Naive thymus-derived CD4-positive, alpha-beta T cell (primary cell): ENCODE data around the gene PRDM16. TPM values are rescaled to one million over a fixed set of nuclear protein-coding genes. Genes with fewer than 3 reads are reported as not detected.

Experiments
- ATAC-seq: fragments of 150-1000 bp; cut with Tn5 transposase; 2 replicates; pipeline ENCODE4 v1.10.0; 2021; ENCODE audit warnings: mild to moderate bottlenecking, moderate library complexity
- CTCF ChIA-PET: fragments of 350-600 bp; sonication (Branson Sonifier 250); formaldehyde crosslinking; loops from one replicate; lab custom pipeline; 2021; ENCODE audit warnings: antibody characterized with exemption; lab: Charles Lee
- POLR2A ChIA-PET: fragments of 350-600 bp; sonication (Branson Sonifier 250); formaldehyde crosslinking; loops from one replicate; lab custom pipeline; 2021; ENCODE audit warnings: antibody characterized with exemption, inconsistent platforms; lab: Charles Lee
- DNase-seq, 9 donors: peaks; one replicate each; pipeline versions ENCODE4 v3.0.0 to v3.0.0-alpha.2; 2020 to 2022; ENCODE audit warnings: mixed read lengths in 1 of 9
- H3K27ac ChIP-seq: one replicate; pipeline ENCODE4 v1.7.0; 2013; ENCODE audit warnings: mild to moderate bottlenecking, low read depth, low read length, moderate library complexity
- H3K27me3 ChIP-seq, 2 donors: one replicate each; pipeline ENCODE4 v1.7.0; 2013; ENCODE audit warnings: low read length in 2 of 2, mild to moderate bottlenecking in 2 of 2, moderate library complexity in 2 of 2; ENCODE audit not compliant: control insufficient read depth in 2 of 2, insufficient read depth in 2 of 2
- H3K36me3 ChIP-seq, 3 experiments: 1 replicate in 2 of 3; 2 replicates in 1 of 3; pipeline ENCODE4 v1.7.0; 2013; ENCODE audit warnings: low read length in 3 of 3, mild to moderate bottlenecking in 3 of 3, moderate library complexity in 1 of 3; ENCODE audit not compliant: insufficient read depth in 3 of 3, control insufficient read depth in 2 of 3
- H3K4me1 ChIP-seq, 2 donors: one replicate each; pipeline ENCODE4 v1.7.0; 2013; ENCODE audit warnings: low read length in 2 of 2, mild to moderate bottlenecking in 2 of 2, moderate library complexity in 1 of 2; ENCODE audit not compliant: control insufficient read depth in 2 of 2, insufficient read depth in 2 of 2
- H3K4me3 ChIP-seq: 2 replicates; pipeline ENCODE4 v1.7.0; 2013; ENCODE audit warnings: mild to moderate bottlenecking, low read length
- H3K9me3 ChIP-seq, 3 experiments: 1 replicate in 2 of 3; 2 replicates in 1 of 3; pipeline ENCODE4 v1.7.0; 2013; ENCODE audit warnings: low read length in 3 of 3; ENCODE audit not compliant: control insufficient read depth in 2 of 3
- H3K27ac Mint-ChIP-seq, 9 donors: one replicate each; pipeline ENCODE4 v1.8.0; 2020 to 2022; ENCODE audit warnings: mixed read lengths in 9 of 9, mild to moderate bottlenecking in 8 of 9, moderate library complexity in 5 of 9, inconsistent platforms in 2 of 9
- H3K27me3 Mint-ChIP-seq, 5 donors: one replicate each; pipeline ENCODE4 v1.8.0; 2021 to 2022; ENCODE audit warnings: mixed read lengths in 5 of 5, mild to moderate bottlenecking in 1 of 5
- H3K36me3 Mint-ChIP-seq, 5 donors: one replicate each; pipeline ENCODE4 v1.8.0; 2020 to 2022; ENCODE audit warnings: mixed read lengths in 5 of 5, mild to moderate bottlenecking in 3 of 5, inconsistent platforms in 1 of 5
- H3K4me1 Mint-ChIP-seq, 7 donors: one replicate each; pipeline ENCODE4 v1.8.0; 2020 to 2022; ENCODE audit warnings: mixed read lengths in 7 of 7, mild to moderate bottlenecking in 3 of 7, inconsistent platforms in 1 of 7
- H3K4me3 Mint-ChIP-seq, 10 donors: one replicate each; pipeline ENCODE4 v1.8.0; 2020 to 2022; ENCODE audit warnings: mild to moderate bottlenecking in 10 of 10, mixed read lengths in 10 of 10, moderate library complexity in 6 of 10, inconsistent platforms in 2 of 10
- H3K9me3 Mint-ChIP-seq, 11 donors: one replicate each; pipeline ENCODE4 v1.8.0; 2020 to 2022; ENCODE audit warnings: mixed read lengths in 11 of 11, mild to moderate bottlenecking in 4 of 11, inconsistent platforms in 1 of 11, moderate library complexity in 1 of 11
- intact Hi-C, 2 donors: fragments of 100-400 bp; cut with micrococcal nuclease; formaldehyde crosslinking; loops; one replicate each; pipeline ENCODE4 v1.15.1; 2023
- polyA plus RNA-seq, 2 donors: library from polyadenylated mRNA; unstranded; fragments of 300-500 nt; fragmentation: Illumina TruSeq; gene quantifications; one replicate each; pipeline ENCODE4 v1.2.3, GENCODE V29; 2021
- total RNA-seq, 6 experiments: library from RNA in 5 of 6; stranded (reverse) in 5 of 6; gene quantifications; 1 replicate in 5 of 6; 2 replicates in 1 of 6; pipeline ENCODE4 v1.2.3 and lab custom pipeline; 2021 to 2026

PRDM16 gene
- total and polyA plus RNA-seq, 7 experiments from 2014 or later: 0.05 to 0.61 (median 0.36) TPM; not detected in 2

GRCh38 chr1:3208819-3209200 is 139.8 kb downstream of the PRDM16 start:
- H3K36me3 Mint-ChIP-seq: no peaks in the 10 kb centered on the region
- Histone ChIP-seq H3K9me3 (no peaks in the 10 kb centered on the region), H3K4me1 (no peaks in the 10 kb centered on the region), H3K4me3 (no peak overlapping the region), H3K36me3 (no peaks in the 10 kb centered on the region), H3K27me3 (no peaks in the 10 kb centered on the region), H3K27ac (no peak overlapping the region)
- H3K4me3 Mint-ChIP-seq: no peak overlapping the region
- POLR2A ChIA-PET: no interaction called here
- intact Hi-C loops: no loop called here
- H3K27ac Mint-ChIP-seq: no peak overlapping the region
- DNase-seq (no peak), ATAC-seq (no peak)
- no peaks in the 10 kb centered on the region for H3K4me1 Mint-ChIP-seq
- H3K9me3 Mint-ChIP-seq: no peaks in the 10 kb centered on the region
- peaks cover 0 to 3% (median 0%) of the 10 kb centered on the region in 5 donors for H3K27me3 Mint-ChIP-seq
- CTCF ChIA-PET: no interaction called here

DNA sequence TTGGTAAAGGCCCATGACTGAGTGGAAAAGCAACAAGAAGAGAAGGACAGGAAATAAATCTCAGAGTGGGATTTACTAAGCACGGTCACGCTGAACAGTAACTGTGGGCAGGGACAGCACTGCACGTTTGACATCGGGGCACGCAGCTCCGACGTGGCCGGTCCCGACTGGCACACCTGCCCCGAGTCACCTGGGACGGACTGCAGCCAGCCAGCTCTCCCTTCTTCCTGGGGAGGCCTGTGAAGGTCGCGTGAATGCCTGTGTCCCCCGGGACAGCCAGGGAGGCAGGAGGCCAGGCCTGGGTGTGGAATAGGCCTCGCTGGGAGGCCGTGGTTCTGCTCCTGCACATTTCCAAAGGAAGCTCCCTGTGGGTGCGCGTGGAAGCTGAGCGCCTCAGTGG is 140.2 kb downstream of the PRDM16 start:
- no peaks in the 10 kb centered on the region for H3K9me3 Mint-ChIP-seq
- ATAC-seq: no peak
- no peak overlapping the region for H3K27ac Mint-ChIP-seq
- POLR2A ChIA-PET: no interaction called here
- H3K36me3 Mint-ChIP-seq: no peaks in the 10 kb centered on the region
- H3K27me3 Mint-ChIP-seq: peaks cover 0 to 3% (median 0%) of the 10 kb centered on the region in 5 donors
- no peaks in the 10 kb centered on the region for H3K36me3 ChIP-seq
- DNase-seq: no peak
- H3K4me3 ChIP-seq: no peak overlapping the region
- CTCF ChIA-PET: no interaction called here
- H3K9me3 ChIP-seq: no peaks in the 10 kb centered on the region
- no peaks in the 10 kb centered on the region for H3K4me1 Mint-ChIP-seq
- no peak overlapping the region for H3K4me3 Mint-ChIP-seq
- intact Hi-C loops: no loop called here
- H3K27ac ChIP-seq: no peak overlapping the region
- no peaks in the 10 kb centered on the region for H3K27me3 ChIP-seq
- no peaks in the 10 kb centered on the region for H3K4me1 ChIP-seq

DNA sequence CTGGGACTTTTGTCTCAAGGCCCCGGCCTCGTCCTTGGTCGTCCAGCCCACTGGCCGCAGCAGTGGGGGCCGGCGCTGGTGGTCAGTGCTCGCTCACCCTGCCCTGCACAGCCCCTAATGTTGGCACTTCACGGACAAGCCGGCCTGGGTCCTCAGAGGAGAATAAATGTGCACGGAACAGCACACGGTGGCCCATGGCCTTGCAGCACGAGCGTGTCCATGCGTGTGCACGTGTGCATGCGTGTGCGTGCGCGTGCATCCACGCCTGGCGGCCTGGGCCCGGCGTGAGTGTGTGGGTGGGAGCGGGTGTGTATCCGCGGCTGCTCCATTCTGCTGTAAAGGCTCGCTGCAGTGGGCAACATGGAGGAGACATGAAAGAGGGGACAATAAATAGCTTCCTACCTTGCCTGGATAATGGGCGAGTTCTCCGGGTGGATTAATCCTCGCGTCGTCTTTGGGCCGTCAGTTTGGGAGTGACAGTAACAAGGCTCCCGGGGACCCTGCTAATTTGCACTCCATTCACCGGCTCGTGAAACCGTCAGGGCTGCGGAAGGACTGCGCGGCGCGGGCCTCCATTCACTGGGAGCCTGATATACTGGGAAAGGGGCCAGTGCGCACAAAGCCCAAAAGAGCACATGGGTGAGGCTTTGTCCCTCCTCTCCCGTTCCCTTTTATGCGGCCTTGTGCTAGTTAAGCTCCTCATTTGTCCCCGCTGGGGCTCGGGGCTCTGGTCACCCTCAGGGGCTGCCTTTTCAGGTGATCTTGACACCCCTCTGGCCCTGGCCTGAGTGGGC is 142.8 kb downstream of the PRDM16 start:
- Histone ChIP-seq H3K36me3 (no peaks in the 10 kb centered on the region), H3K27ac (no peak overlapping the region), H3K4me3 (no peak overlapping the region), H3K27me3 (no peaks in the 10 kb centered on the region), H3K4me1 (no peaks in the 10 kb centered on the region), H3K9me3 (no peaks in the 10 kb centered on the region)
- Mint-ChIP-seq H3K27ac (no peak overlapping the region), H3K9me3 (peaks cover 0 to 1% (median 0%) of the 10 kb centered on the region in 11 donors), H3K36me3 (no peaks in the 10 kb centered on the region), H3K4me3 (no peak overlapping the region), H3K27me3 (peaks cover 0 to 5% (median 5%) of the 10 kb centered on the region in 5 donors), H3K4me1 (no peaks in the 10 kb centered on the region)
- no peak for ATAC-seq
- POLR2A ChIA-PET: no interaction called here
- no peak for DNase-seq
- intact Hi-C loops: no loop called here
- CTCF ChIA-PET: no interaction called here

DNA sequence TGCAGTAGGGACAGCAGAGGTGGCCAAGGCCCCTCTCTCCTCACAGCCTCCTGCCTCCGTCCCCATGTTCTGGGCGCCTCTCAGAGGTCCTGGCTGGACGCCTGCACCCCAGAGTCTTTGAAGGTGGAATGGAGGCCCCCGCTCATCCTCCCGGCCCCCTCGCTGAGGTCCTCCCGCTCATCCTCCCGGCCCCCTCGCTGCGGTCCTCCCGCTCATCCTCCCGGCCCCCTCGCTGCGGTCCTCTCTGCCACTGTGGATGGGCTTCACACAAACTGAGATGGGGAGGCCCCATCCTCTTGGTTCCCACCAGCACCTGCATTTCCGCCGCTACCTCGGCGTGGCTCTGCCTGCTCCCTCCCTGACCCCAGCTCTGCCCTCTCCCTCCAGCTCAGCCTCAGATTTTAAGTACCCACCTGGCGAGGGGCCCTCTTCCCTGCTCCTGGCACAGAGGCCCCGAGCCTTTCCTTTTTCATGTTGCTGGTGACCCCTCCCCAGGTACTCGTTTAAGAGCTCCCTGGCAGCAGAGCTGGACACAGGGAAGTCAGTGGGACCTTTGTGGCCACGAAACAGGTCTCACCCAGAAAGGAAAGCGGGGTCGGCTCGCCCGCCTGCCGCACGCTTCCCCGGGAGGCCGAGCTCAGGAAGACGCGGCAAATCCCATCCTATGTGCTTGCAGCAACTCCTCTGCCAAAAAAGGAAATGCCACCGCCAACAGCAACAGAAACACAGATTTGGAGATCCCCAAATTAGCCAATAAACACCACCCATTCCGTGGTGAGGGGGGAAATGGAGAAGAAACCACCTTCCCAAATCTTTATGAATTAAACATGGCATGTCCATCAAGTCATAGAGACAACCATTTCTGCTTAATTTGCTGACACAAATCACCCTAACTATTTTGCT is 143.7 kb downstream of the PRDM16 start:
- Histone ChIP-seq H3K4me1 (no peaks in the 10 kb centered on the region), H3K27ac (no peak overlapping the region), H3K9me3 (no peaks in the 10 kb centered on the region), H3K4me3 (no peak overlapping the region), H3K27me3 (no peaks in the 10 kb centered on the region), H3K36me3 (no peaks in the 10 kb centered on the region)
- no peaks in the 10 kb centered on the region for H3K36me3 Mint-ChIP-seq
- peaks cover 0 to 6% (median 5%) of the 10 kb centered on the region in 5 donors for H3K27me3 Mint-ChIP-seq
- H3K9me3 Mint-ChIP-seq: peaks cover 0 to 1% (median 0%) of the 10 kb centered on the region in 11 donors
- no peak overlapping the region for H3K27ac Mint-ChIP-seq
- H3K4me3 Mint-ChIP-seq: no peak overlapping the region
- POLR2A ChIA-PET: no interaction called here
- DNase-seq (no peak), ATAC-seq (no peak)
- CTCF ChIA-PET: no interaction called here
- H3K4me1 Mint-ChIP-seq: no peaks in the 10 kb centered on the region
- intact Hi-C loops: no loop called here

- no peaks in the 10 kb centered on the region for H3K27me3 ChIP-seq
- CTCF ChIA-PET: no interaction called here
- H3K36me3 ChIP-seq: no peaks in the 10 kb centered on the region
- no peak overlapping the region for H3K4me3 ChIP-seq
- no peak overlapping the region for H3K4me3 Mint-ChIP-seq
- no peaks in the 10 kb centered on the region for H3K36me3 Mint-ChIP-seq
- peaks cover 0 to 3% (median 0%) of the 10 kb centered on the region in 11 donors for H3K9me3 Mint-ChIP-seq
- no peak overlapping the region for H3K27ac Mint-ChIP-seq
- POLR2A ChIA-PET: no interaction called here
- no peaks in the 10 kb centered on the region for H3K4me1 ChIP-seq
- intact Hi-C loops: no loop called here
- no peaks in the 10 kb centered on the region for H3K9me3 ChIP-seq
- H3K27me3 Mint-ChIP-seq: peaks cover 0 to 10% (median 5%) of the 10 kb centered on the region in 5 donors
- no peak overlapping the region for H3K27ac ChIP-seq
- ATAC-seq (no peak), DNase-seq (no peak)
- no peaks in the 10 kb centered on the region for H3K4me1 Mint-ChIP-seq
These were observed 144.7 kb downstream of the PRDM16 start for GRCh38 chr1:3213730-3214129.

DNA sequence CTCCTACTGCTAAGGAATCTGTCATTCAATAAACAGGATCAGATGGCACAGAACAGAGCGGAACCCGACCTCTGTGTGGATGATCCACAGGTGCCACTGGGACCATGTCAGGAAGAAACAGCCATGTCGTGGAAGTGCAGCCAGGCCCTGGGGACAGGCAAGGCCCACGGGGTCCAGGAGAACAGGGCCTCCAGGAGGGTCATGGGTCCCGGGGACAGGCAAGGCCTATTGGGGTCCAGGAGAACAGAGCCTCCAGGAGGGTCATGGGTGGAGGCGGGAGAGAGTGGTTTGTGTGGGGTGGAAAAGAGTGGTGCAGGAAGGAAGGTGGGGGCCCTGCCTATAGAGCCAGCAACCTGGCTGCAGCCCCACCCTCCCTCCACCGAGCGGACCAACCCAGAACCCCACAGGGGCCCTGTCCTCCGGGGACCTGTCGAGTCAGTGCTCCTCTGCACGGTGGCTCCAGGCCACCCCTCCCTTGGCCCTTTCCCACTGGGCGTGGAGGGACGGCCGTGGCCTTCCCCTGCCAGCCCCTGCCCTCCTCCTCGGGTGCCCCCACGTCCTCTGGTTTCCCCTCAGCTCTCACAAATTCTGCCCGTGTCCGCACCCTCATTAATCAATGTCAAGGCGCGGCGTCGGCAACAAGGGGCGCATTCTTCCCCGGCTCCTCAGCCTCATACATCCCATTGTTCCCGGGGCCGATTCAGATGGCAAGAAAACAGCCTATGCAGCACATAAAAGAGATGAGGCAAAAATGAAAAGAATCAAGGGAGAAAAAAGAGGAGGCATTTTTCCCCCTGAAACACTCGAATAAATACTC is 146.4 kb downstream of the PRDM16 start:
- ATAC-seq: no peak
- H3K36me3 Mint-ChIP-seq: no peaks in the 10 kb centered on the region
- no peaks in the 10 kb centered on the region for H3K9me3 ChIP-seq
- H3K36me3 ChIP-seq: no peaks in the 10 kb centered on the region
- no peak for DNase-seq
- H3K9me3 Mint-ChIP-seq: peaks cover 0 to 3% (median 0%) of the 10 kb centered on the region in 11 donors
- no peak overlapping the region for H3K27ac Mint-ChIP-seq
- H3K4me1 Mint-ChIP-seq: no peaks in the 10 kb centered on the region
- H3K4me1 ChIP-seq: no peaks in the 10 kb centered on the region
- CTCF ChIA-PET: no interaction called here
- no peaks in the 10 kb centered on the region for H3K27me3 ChIP-seq
- H3K4me3 ChIP-seq: no peak overlapping the region
- H3K4me3 Mint-ChIP-seq: no peak overlapping the region
- peaks cover 0 to 10% (median 5%) of the 10 kb centered on the region in 5 donors for H3K27me3 Mint-ChIP-seq
- H3K27ac ChIP-seq: no peak overlapping the region
- intact Hi-C loops: no loop called here
- POLR2A ChIA-PET: no interaction called here
